GM12878 (cell line): ENCODE results near the gene ANAPC16. TPM values are rescaled to one million over a fixed set of nuclear protein-coding genes. Genes with fewer than 3 reads are reported as not detected.
A peak's percentile ranks its signal among the peaks of the same experiment; 100 is the strongest.

Experiments used
- CBX3 ChIP-seq: fragments of 200-600 bp; sonication (generic); IDR thresholded peaks from 2 replicates; pipeline ENCODE4 v1.6.1; 2016; ENCODE audit warnings: low read depth, borderline replicate concordance
- CREB1 ChIP-seq: IDR thresholded peaks from 2 replicates; pipeline ENCODE4 v1.6.1; 2012; ENCODE audit warnings: low read depth, mild to moderate bottlenecking, inconsistent platforms
- KLF5 ChIP-seq: fragments of 450-650 bp; IDR thresholded peaks from 2 replicates; pipeline ENCODE4 v1.6.1; 2014; ENCODE audit warnings: mild to moderate bottlenecking; ENCODE audit not compliant: partially characterized antibody
- LARP7 ChIP-seq: fragments of 450-650 bp; IDR thresholded peaks from 2 replicates; pipeline ENCODE4 v1.6.1; 2017; ENCODE audit warnings: mild to moderate bottlenecking
- MAX ChIP-seq: IDR thresholded peaks from 2 replicates; pipeline ENCODE4 v1.6.1; 2012; ENCODE audit warnings: low read depth, low read length, improper control_type of control experiment
- MXI1 ChIP-seq: fragments of 150-350 bp; IDR thresholded peaks from 2 replicates; pipeline ENCODE4 v1.6.1; 2011; ENCODE audit warnings: low read depth, mild to moderate bottlenecking, inconsistent platforms, low read length, improper control_type of control experiment
- MYB ChIP-seq: fragments of 150-350 bp; IDR thresholded peaks from 2 replicates; pipeline ENCODE4 v1.6.1; 2014; ENCODE audit warnings: mild to moderate bottlenecking, low read depth, low read length, borderline replicate concordance
- NFYB ChIP-seq: IDR thresholded peaks from 2 replicates; pipeline ENCODE4 v1.6.1; 2011; ENCODE audit warnings: low read depth, mild to moderate bottlenecking, low read length, improper control_type of control experiment, moderate library complexity; ENCODE audit not compliant: insufficient read depth
- NKRF ChIP-seq: fragments of 450-650 bp; conservative IDR thresholded peaks from 2 replicates; pipeline ENCODE4 v1.6.1; 2017; ENCODE audit warnings: mild to moderate bottlenecking, moderate library complexity
- NR2F1 ChIP-seq: fragments of 450-650 bp; conservative IDR thresholded peaks from 2 replicates; pipeline ENCODE4 v1.6.1; 2017; ENCODE audit warnings: mild to moderate bottlenecking
- RCOR1 ChIP-seq: conservative IDR thresholded peaks from 2 replicates; pipeline ENCODE4 v1.6.1; 2012; ENCODE audit warnings: low read depth, low read length, improper control_type of control experiment
- SKIL ChIP-seq: fragments of 450-650 bp; IDR thresholded peaks from 2 replicates; pipeline ENCODE4 v1.6.1; 2017; ENCODE audit warnings: mild to moderate bottlenecking, low read depth, inconsistent platforms; ENCODE audit not compliant: poor library complexity, severe bottlenecking
- polyA plus RNA-seq, 11 experiments: library from polyadenylated mRNA; depleted of rRNA in 4 of 11; unstranded in 6 of 11; stranded (reverse) in 5 of 11; fragments of >200 nt; fragmentation: Nextera tagmentation in 4 of 11; fragmentation: Illumina TruSeq in 1 of 11; extraction: Ambion mirVana in 4 of 11; extraction: Trizol in 1 of 11; gene quantifications; 1 replicate in 1 of 11; 2 replicates in 10 of 11; pipeline versions ENCODE4 v1.2.1 to v1.2.3, GENCODE V29; 2011 to 2016; ENCODE audit warnings: inconsistent platforms in 2 of 11, missing spikeins in 2 of 11, low read depth in 1 of 11
- total RNA-seq, 4 experiments: library from RNA; depleted of rRNA in 3 of 4; stranded (reverse); fragments of >200 nt in 3 of 4; fragmentation: Illumina TruSeq in 1 of 4; extraction: Trizol in 1 of 4; gene quantifications; 2 replicates each; pipeline versions ENCODE4 v1.2.1 to v1.2.3, GENCODE V29; 2013 to 2021

The ANAPC16 gene
- total and polyA plus RNA-seq, 10 of the 15 experiments (the other 5 are each of a cell fraction or from before 2014, with no cell fraction given) = 66.9 to 208 (median 134) TPM

GRCh38 chr10:72272689-72273409 is 57.0 kb downstream of the ANAPC16 start (continued):
- no peak for TF ChIP-seq KLF5
- TF ChIP-seq NR2F1 = peak; percentile 36; the same call in 1 of the 2 replicates
- no peak for TF ChIP-seq CBX3
- TF ChIP-seq NFYB = no peak
- no peak for TF ChIP-seq RCOR1
- TF ChIP-seq NKRF = peak; percentile 64; the same call in 1 of the 2 replicates
- 0 out of 2 replicates have a peak, but pooled peaks have one; percentile 18 for TF ChIP-seq MAX
- no peak for TF ChIP-seq MXI1
- no peak for TF ChIP-seq SKIL
- no peak for TF ChIP-seq MYB
- peak; percentile 87 for TF ChIP-seq LARP7
- 0 out of 2 replicates have a peak, but pooled peaks have one; percentile 40 for TF ChIP-seq CREB1
